Measurements from ENCODE around the gene SND1.

- TF ChIP-seq POLR2A (IDR thresholded peaks at IDR 0.05; ENCODE audit: low read length) (no peak), GATA1 (IDR thresholded peaks at IDR 0.05; ENCODE audit: low read depth, low read length) (no peak)
These were observed 417.7 kb downstream of the SND1 start for GRCh38 chr7:128069373-128070364.

Data from erythroblast (primary cell).